ENCODE measurements around the gene NF1. TPM values are rescaled to one million over a fixed set of nuclear protein-coding genes. Genes with fewer than 3 reads are reported as not detected.
"Not testable (repeated sequence)": the region's sequence is repeated elsewhere in the genome, so short reads cannot be mapped to it uniquely, and the experiment has no call there.

The NF1 gene
- total RNA-seq, 1 experiment from 2014 or later = 60.2 TPM

DNA sequence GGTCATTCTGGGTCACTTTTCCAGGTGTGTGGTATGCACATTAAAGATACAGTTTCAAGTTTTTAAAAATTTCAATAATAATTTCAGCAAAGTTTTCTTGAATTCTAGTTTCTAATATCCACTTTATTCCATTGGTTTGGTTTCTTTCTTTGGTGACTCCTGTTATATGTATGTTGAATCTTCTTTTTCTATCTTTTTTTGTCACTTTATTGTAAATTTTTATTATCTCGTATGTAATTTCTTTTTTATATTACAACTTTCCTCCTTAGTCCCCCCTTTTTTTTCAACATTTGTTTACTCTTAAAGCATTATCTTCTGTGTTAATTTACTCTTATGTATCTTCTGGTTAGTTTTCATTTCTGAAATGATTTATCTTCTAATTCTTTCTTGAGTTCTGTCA lies 57.5 kb downstream of the NF1 start:
- intact Hi-C loops (cut with micrococcal nuclease) = no loop called here

DNA sequence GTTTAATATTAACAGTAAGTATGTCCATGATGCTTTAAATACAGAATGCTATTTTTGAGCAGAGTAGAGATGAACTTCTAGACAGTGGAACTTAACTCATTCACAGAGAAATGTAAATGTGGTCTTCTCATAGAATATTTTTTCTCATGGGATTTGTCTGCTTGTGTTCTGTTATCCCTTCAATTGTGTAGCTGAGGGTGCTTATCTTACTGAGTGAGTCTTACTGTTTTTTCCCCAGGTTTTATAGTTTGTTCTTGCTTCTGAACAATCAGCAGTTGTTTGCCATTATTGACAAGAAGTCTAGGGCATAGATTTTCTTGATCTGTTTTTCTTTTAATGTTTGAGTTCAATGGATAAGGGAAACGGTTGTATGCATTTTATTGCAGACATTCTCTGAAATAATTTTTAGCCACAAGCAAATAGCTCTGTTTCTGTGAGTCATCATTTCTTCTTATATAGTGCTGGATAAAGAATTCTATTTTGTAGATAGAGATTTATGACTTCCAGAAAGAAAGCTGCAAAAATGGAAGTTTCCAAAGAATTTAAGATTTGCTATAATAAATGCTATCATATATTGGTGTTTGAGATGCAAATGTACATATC lies 60.5 kb downstream of the NF1 start:
- intact Hi-C loops (cut with micrococcal nuclease) = no loop called here
- DNase-seq (ENCODE audit: unreplicated experiment) = no peak
- Mint-ChIP-seq H3K27ac (ENCODE audit: low read depth, unreplicated experiment) (no peak overlapping the region), H3K4me3 (ENCODE audit: unreplicated experiment) (no peak overlapping the region), H3K4me1 (ENCODE audit: insufficient read depth, unreplicated experiment) (peaks cover 24% of the 10 kb centered on the region), H3K9me3 (ENCODE audit: unreplicated experiment) (peaks cover 8% of the 10 kb centered on the region), H3K36me3 (ENCODE audit: insufficient read depth, unreplicated experiment) (peaks cover 25% of the 10 kb centered on the region), H3K27me3 (ENCODE audit: insufficient read depth, unreplicated experiment) (no peaks in the 10 kb centered on the region)
- POLR2A ChIA-PET = interaction anchor here (0.7 to 2.1 kb wide), 3 partner anchors 11 to 83 kb away, joined by 3 to 10 read pairs (median 4); no protein-coding TSS in a partner anchor
- no TSS peak for BruUV-seq (replicated peaks)
- TF ChIP-seq, protein P1, sequence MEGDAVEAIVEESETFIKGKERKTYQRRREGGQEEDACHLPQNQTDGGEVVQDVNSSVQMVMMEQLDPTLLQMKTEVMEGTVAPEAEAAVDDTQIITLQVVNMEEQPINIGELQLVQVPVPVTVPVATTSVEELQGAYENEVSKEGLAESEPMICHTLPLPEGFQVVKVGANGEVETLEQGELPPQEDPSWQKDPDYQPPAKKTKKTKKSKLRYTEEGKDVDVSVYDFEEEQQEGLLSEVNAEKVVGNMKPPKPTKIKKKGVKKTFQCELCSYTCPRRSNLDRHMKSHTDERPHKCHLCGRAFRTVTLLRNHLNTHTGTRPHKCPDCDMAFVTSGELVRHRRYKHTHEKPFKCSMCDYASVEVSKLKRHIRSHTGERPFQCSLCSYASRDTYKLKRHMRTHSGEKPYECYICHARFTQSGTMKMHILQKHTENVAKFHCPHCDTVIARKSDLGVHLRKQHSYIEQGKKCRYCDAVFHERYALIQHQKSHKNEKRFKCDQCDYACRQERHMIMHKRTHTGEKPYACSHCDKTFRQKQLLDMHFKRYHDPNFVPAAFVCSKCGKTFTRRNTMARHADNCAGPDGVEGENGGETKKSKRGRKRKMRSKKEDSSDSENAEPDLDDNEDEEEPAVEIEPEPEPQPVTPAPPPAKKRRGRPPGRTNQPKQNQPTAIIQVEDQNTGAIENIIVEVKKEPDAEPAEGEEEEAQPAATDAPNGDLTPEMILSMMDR (IDR thresholded peaks at IDR 0.05; ENCODE audit: unreplicated experiment) = no peak
- CTCF ChIA-PET = no interaction called here

More for the DNA sequence above, 57.5 kb downstream of the NF1 start:
- TF ChIP-seq, protein P1 (IDR thresholded peaks at IDR 0.05; ENCODE audit: unreplicated experiment) = no peak
- no peak overlapping the region for H3K27ac Mint-ChIP-seq (ENCODE audit: low read depth, unreplicated experiment)
- H3K4me3 Mint-ChIP-seq (ENCODE audit: unreplicated experiment) = no peak overlapping the region
- CTCF ChIA-PET = no interaction called here
- POLR2A ChIA-PET = interaction anchor here (0.7 kb wide), 1 partner anchor 56 kb away, joined by 3 read pairs; no protein-coding TSS in a partner anchor
- BruUV-seq (replicated peaks) = no TSS peak
- H3K36me3 Mint-ChIP-seq (ENCODE audit: insufficient read depth, unreplicated experiment) = peaks cover 2% of the 10 kb centered on the region
- no peaks in the 10 kb centered on the region for H3K27me3 Mint-ChIP-seq (ENCODE audit: insufficient read depth, unreplicated experiment)
- DNase-seq (ENCODE audit: unreplicated experiment) = no peak
- H3K9me3 Mint-ChIP-seq (ENCODE audit: unreplicated experiment) = peaks cover 8% of the 10 kb centered on the region
- H3K4me1 Mint-ChIP-seq (ENCODE audit: insufficient read depth, unreplicated experiment) = peaks cover 18% of the 10 kb centered on the region

DNA sequence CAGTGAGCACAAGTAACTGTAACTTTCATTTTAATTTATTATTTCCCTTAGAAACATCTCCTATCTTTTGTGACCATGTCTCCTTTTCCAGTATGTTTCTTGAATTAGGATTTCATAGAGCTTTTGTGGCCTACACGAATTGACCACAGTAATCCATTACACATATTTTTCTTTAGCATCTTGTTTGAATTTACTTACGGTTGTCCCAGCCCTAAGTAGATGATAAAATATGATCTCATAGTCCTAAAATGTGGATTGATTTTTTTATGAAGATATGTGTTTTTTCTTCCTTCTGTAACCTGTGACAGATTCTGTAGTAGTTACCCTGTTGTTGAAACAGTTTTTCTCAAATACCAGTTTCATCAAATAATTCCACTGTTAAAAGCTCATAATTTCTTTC lies 61.5 kb downstream of the NF1 start:
- POLR2A ChIA-PET = interaction anchor here (0.6 to 2.1 kb wide), 5 partner anchors 10 to 375 kb away, joined by 3 to 10 read pairs (median 3); partner anchors contain the start of gene RNF135

DNA sequence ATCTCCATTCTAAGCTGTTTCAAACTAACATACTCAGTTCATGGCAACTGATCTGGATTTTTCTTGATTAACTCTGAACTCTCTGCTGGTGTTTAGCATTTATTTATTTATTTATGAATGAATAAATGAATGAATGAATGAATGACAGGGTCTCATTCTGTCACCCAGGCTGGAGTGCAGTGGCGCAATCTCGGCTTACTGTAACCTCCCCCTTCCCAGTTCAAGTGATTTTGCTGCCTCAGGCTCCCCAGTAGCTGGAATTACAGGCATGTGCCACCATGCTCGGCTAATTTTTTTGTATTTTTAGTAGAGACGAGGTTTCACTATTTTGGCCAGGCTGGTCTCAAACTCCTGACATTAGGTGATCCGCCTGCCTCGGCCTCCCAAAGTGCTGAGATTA lies 62.1 kb downstream of the NF1 start:
- CTCF ChIA-PET; H3K4me3 Mint-ChIP-seq (ENCODE audit: unreplicated experiment); BruUV-seq (replicated peaks); intact Hi-C loops (cut with micrococcal nuclease); H3K9me3 Mint-ChIP-seq (ENCODE audit: unreplicated experiment); DNase-seq (ENCODE audit: unreplicated experiment); H3K27me3 Mint-ChIP-seq (ENCODE audit: insufficient read depth, unreplicated experiment); H3K27ac Mint-ChIP-seq (ENCODE audit: low read depth, unreplicated experiment): not testable (repeated sequence)
- peaks cover 24% of the 10 kb centered on the region for H3K4me1 Mint-ChIP-seq (ENCODE audit: insufficient read depth, unreplicated experiment)
- peaks cover 27% of the 10 kb centered on the region for H3K36me3 Mint-ChIP-seq (ENCODE audit: insufficient read depth, unreplicated experiment)
- POLR2A ChIA-PET = interaction anchor here (0.8 to 2.1 kb wide), 3 partner anchors 10 to 186 kb away, joined by 3 to 10 read pairs (median 3); partner anchors contain the start of gene RNF135

More for the DNA sequence above, 61.5 kb downstream of the NF1 start:
- BruUV-seq (replicated peaks) = no TSS peak
- peaks cover 8% of the 10 kb centered on the region for H3K9me3 Mint-ChIP-seq (ENCODE audit: unreplicated experiment)
- peaks cover 24% of the 10 kb centered on the region for H3K4me1 Mint-ChIP-seq (ENCODE audit: insufficient read depth, unreplicated experiment)
- intact Hi-C loops (cut with micrococcal nuclease) = no loop called here
- no peak overlapping the region for H3K27ac Mint-ChIP-seq (ENCODE audit: low read depth, unreplicated experiment)
- no peak overlapping the region for H3K4me3 Mint-ChIP-seq (ENCODE audit: unreplicated experiment)
- DNase-seq (ENCODE audit: unreplicated experiment) = no peak
- CTCF ChIA-PET = no interaction called here
- H3K36me3 Mint-ChIP-seq (ENCODE audit: insufficient read depth, unreplicated experiment) = peaks cover 27% of the 10 kb centered on the region
- TF ChIP-seq, protein P1 (IDR thresholded peaks at IDR 0.05; ENCODE audit: unreplicated experiment) = no peak
- H3K27me3 Mint-ChIP-seq (ENCODE audit: insufficient read depth, unreplicated experiment) = no peaks in the 10 kb centered on the region

Data from MCF 10A (cell line).